Muscle layer of duodenum (tissue), 2 donors: ENCODE data around the gene FAM120B.

Source experiments
- H3K27ac ChIP-seq: one replicate; pipeline ENCODE4 v1.7.0; 2013; ENCODE audit warnings: mild to moderate bottlenecking, low read length
- H3K27me3 ChIP-seq: one replicate; pipeline ENCODE4 v1.7.0; 2013; ENCODE audit warnings: low read depth, mild to moderate bottlenecking, control low read depth, low read length
- H3K36me3 ChIP-seq, 2 donors: one replicate each; pipeline ENCODE4 v1.7.0; 2013; ENCODE audit warnings: low read length in 2 of 2, control low read depth in 1 of 2, mild to moderate bottlenecking in 1 of 2; ENCODE audit not compliant: insufficient read depth in 2 of 2, control insufficient read depth in 1 of 2
- H3K4me1 ChIP-seq, 2 donors: one replicate each; pipeline ENCODE4 v1.7.0; 2013; ENCODE audit warnings: low read length in 2 of 2, mild to moderate bottlenecking in 2 of 2, control low read depth in 1 of 2, moderate library complexity in 1 of 2; ENCODE audit not compliant: insufficient read depth in 2 of 2, control insufficient read depth in 1 of 2
- H3K4me3 ChIP-seq, 2 donors: one replicate each; pipeline ENCODE4 v1.7.0; 2013; ENCODE audit warnings: low read length in 2 of 2, low read depth in 1 of 2, mild to moderate bottlenecking in 1 of 2
- H3K9me3 ChIP-seq, 2 donors: one replicate each; pipeline ENCODE4 v1.7.0; 2013; ENCODE audit warnings: low read length in 2 of 2, control low read depth in 1 of 2, mild to moderate bottlenecking in 1 of 2; ENCODE audit not compliant: control insufficient read depth in 1 of 2
- donor health status: healthy.

FAM120B gene

GRCh38 chr6:170296423-170296745, 10.2 kb upstream of the FAM120B start:
- Histone ChIP-seq H3K27me3 (peaks cover 53% of the 10 kb centered on the region), H3K4me1 (peaks cover 13 to 40% of the 10 kb centered on the region in 2 donors), H3K9me3 (no peaks in the 10 kb centered on the region), H3K4me3 (peak overlapping the region in 1 of 2 donors; percentile 72), H3K27ac (no peak overlapping the region), H3K36me3 (no peaks in the 10 kb centered on the region)

GRCh38 chr6:170296746-170297575, 9.6 kb upstream of the FAM120B start:
- Histone ChIP-seq H3K27me3 (peaks cover 47% of the 10 kb centered on the region), H3K4me3 (no peak overlapping the region), H3K9me3 (no peaks in the 10 kb centered on the region), H3K27ac (no peak overlapping the region), H3K36me3 (no peaks in the 10 kb centered on the region), H3K4me1 (peaks cover 13 to 34% of the 10 kb centered on the region in 2 donors)

GRCh38 chr6:170297576-170298330, 8.8 kb upstream of the FAM120B start:
- Histone ChIP-seq H3K4me3 (no peak overlapping the region), H3K4me1 (peaks cover 6 to 26% of the 10 kb centered on the region in 2 donors), H3K27me3 (peaks cover 40% of the 10 kb centered on the region), H3K9me3 (no peaks in the 10 kb centered on the region), H3K36me3 (no peaks in the 10 kb centered on the region), H3K27ac (no peak overlapping the region)

GRCh38 chr6:170298688-170299087, 7.9 kb upstream of the FAM120B start:
- Histone ChIP-seq H3K27me3 (peaks cover 36% of the 10 kb centered on the region), H3K4me1 (peaks cover 5 to 22% of the 10 kb centered on the region in 2 donors), H3K36me3 (no peaks in the 10 kb centered on the region), H3K9me3 (no peaks in the 10 kb centered on the region), H3K27ac (no peak overlapping the region), H3K4me3 (no peak overlapping the region)

GRCh38 chr6:170301184-170301583, 5.4 kb upstream of the FAM120B start:
- H3K9me3 ChIP-seq = no peaks in the 10 kb centered on the region
- no peak overlapping the region for H3K4me3 ChIP-seq
- peaks cover 4 to 15% of the 10 kb centered on the region in 2 donors for H3K4me1 ChIP-seq
- no peaks in the 10 kb centered on the region for H3K36me3 ChIP-seq
- H3K27ac ChIP-seq = no peak overlapping the region
- peaks cover 13% of the 10 kb centered on the region for H3K27me3 ChIP-seq

- Histone ChIP-seq H3K9me3 (no peaks in the 10 kb centered on the region), H3K27me3 (no peaks in the 10 kb centered on the region), H3K27ac (no peak overlapping the region), H3K4me1 (peaks cover 21 to 30% of the 10 kb centered on the region in 2 donors), H3K36me3 (no peaks in the 10 kb centered on the region), H3K4me3 (peak overlapping the region; percentile 90 to 99)
Observed at GRCh38 chr6:170305805-170306323, 694 bp upstream of the FAM120B start.

- Histone ChIP-seq H3K9me3 (no peaks in the 10 kb centered on the region), H3K4me1 (peaks cover 21 to 30% of the 10 kb centered on the region in 2 donors), H3K4me3 (peak overlapping the region; percentile 90 to 99), H3K27ac (peak overlapping the region; percentile 88), H3K27me3 (no peaks in the 10 kb centered on the region), H3K36me3 (no peaks in the 10 kb centered on the region)
Observed at GRCh38 chr6:170307080-170307545, 555 bp downstream of the FAM120B start.

GRCh38 chr6:170308761-170309160, 2.2 kb downstream of the FAM120B start:
- H3K4me3 ChIP-seq = no peak overlapping the region
- H3K4me1 ChIP-seq = peaks cover 21 to 30% of the 10 kb centered on the region in 2 donors
- H3K36me3 ChIP-seq = no peaks in the 10 kb centered on the region
- H3K27me3 ChIP-seq = no peaks in the 10 kb centered on the region
- no peaks in the 10 kb centered on the region for H3K9me3 ChIP-seq
- no peak overlapping the region for H3K27ac ChIP-seq

- Histone ChIP-seq H3K27ac (no peak overlapping the region), H3K36me3 (no peaks in the 10 kb centered on the region), H3K9me3 (no peaks in the 10 kb centered on the region), H3K27me3 (no peaks in the 10 kb centered on the region), H3K4me3 (no peak overlapping the region), H3K4me1 (peaks cover 17 to 24% of the 10 kb centered on the region in 2 donors)
Observed at GRCh38 chr6:170311696-170312095, 5.1 kb downstream of the FAM120B start.

GRCh38 chr6:170312876-170313275, 6.3 kb downstream of the FAM120B start:
- Histone ChIP-seq H3K27me3 (no peaks in the 10 kb centered on the region), H3K4me3 (no peak overlapping the region), H3K9me3 (no peaks in the 10 kb centered on the region), H3K36me3 (peaks cover 3 to 6% of the 10 kb centered on the region in 2 donors), H3K4me1 (peaks cover 10 to 17% of the 10 kb centered on the region in 2 donors), H3K27ac (no peak overlapping the region)

- peaks cover 2 to 7% of the 10 kb centered on the region in 2 donors for H3K4me1 ChIP-seq
- no peak overlapping the region for H3K4me3 ChIP-seq
- no peak overlapping the region for H3K27ac ChIP-seq
Observed at GRCh38 chr6:170313716-170314295, 7.2 kb downstream of the FAM120B start.

More at GRCh38 chr6:170313716-170314295, 7.2 kb downstream of the FAM120B start:
- H3K9me3 ChIP-seq = no peaks in the 10 kb centered on the region
- no peaks in the 10 kb centered on the region for H3K27me3 ChIP-seq
- H3K36me3 ChIP-seq = peaks cover 3 to 14% of the 10 kb centered on the region in 2 donors
